ENCODE data around the gene GALNT17.

GALNT17 gene

GRCh38 chr7:71132127-71132376 lies at the start of gene GALNT17:
GALNT17 (plus strand) TSS chr7:71132144.
- no peak for DNase-seq

DNA sequence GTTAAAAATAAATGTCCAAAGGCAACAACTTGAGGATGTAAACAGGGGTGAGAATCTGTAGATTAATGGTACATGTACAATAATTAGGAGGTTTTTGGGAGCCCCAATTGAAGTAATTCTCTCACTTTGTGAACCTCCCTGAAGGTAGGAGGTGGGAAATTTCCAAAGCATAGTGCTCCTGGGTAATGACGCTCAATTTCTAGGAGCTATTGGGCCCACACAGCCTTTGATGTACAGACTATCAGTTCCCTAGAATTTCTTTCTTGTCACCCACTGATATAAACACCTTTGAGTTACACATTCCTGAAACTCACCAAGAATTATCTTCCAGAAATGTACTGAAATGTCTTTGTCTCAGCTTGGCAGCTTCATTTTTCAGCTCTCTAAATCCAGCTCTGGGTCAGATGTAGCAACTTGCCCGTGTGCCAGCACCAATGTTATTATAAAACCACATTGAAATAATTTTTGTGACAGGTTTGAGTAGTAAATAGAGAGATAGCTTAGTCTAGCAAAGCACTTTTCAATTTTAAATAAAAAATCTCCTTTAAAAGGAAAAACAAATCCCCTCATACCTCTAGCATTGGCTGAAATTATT lies 36.6 kb upstream of the GALNT17 start:
- no peak for DNase-seq

GRCh38 chr7:71096351-71096750 lies 35.6 kb upstream of the GALNT17 start:
- no peak for DNase-seq

DNA sequence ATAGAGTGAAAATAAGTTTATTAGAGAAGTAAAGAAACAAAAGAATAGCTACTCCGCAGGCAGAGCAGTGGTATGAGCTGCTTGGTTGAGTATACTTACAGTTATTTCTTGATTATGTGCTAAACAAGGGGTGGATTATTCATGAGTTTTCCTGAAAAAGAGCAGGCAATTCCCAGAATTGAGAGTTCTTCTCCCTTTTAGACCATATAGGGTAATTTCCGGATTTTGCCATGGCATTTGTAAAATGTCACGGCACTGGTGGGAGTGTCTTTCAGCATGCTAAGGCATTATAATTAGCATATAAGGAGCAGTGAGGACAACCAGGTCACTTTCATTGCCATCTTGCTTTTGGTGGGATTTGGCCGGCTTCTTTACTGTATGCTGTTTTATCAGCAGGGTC lies 25.7 kb upstream of the GALNT17 start:
- DNase-seq, result no peak

GRCh38 chr7:71112436-71112835 lies 19.5 kb upstream of the GALNT17 start:
- no peak for DNase-seq

GRCh38 chr7:71120096-71120495 lies 11.8 kb upstream of the GALNT17 start:
- DNase-seq, result no peak

DNA sequence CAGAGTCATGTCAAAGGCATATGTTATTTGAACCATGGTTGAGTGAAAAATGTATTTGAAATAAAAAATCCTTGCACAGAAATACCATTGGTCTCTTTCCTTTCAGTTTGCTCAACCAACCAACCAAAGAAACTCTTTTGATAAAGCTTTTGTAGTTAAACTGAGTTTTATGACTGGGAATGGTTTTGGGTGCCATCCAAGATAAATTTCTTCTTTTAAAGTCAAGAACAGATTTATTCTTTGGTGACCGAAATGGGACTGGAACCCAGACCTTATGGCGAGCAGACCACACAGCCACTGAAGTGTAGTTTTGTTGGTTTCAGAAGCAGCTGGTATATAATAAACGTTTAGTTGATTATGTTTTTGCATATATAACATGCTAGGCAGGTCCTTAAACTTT lies 2.8 kb upstream of the GALNT17 start:
- no peak for DNase-seq

- no peak for DNase-seq
These were observed 1.8 kb upstream of the GALNT17 start for GRCh38 chr7:71130031-71130679.

DNA sequence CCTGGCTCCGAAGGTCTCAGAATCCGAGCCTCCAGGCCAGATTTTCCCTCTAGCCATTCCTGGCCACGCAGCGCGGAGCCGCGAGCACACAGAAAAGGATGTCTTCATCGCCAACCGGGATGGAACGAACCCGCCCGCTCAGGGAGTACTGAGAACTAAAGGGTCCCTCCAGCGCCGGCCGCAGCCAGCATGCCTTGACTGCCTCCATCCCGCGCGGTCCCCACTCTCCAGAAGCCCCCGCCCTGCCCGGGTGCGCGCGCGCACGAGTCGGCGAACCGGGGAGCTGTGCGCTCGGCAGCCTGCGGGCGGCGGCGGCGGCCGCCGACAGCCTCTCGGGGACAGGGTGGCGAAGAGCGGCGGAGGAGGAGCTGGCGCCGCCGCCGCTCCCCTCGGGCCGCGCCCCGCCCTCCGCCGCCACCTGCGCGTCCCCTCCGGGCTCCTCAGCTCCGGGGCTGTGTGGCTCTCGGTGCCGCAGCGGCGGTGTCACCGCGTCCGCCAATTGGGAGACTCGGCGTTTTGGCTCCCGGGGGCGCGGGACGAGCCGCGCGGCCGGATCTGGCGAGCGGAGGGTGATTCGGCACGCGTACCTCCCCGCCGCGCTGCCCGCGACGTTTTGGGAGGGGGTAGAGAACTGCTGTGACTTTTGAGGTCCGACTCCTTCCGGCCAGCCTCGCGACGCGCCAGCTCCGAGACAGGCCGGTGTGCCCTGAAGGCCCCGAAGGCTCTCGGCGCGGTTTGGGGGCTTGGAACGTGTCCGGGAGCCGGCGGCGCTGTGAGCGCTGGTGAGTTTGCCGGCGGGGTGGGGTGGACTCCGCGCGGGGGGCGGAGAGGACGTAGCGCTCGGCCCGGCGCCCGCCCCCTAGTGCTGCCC lies 453 bp upstream of the GALNT17 start:
- DNase-seq, result no peak

DNA sequence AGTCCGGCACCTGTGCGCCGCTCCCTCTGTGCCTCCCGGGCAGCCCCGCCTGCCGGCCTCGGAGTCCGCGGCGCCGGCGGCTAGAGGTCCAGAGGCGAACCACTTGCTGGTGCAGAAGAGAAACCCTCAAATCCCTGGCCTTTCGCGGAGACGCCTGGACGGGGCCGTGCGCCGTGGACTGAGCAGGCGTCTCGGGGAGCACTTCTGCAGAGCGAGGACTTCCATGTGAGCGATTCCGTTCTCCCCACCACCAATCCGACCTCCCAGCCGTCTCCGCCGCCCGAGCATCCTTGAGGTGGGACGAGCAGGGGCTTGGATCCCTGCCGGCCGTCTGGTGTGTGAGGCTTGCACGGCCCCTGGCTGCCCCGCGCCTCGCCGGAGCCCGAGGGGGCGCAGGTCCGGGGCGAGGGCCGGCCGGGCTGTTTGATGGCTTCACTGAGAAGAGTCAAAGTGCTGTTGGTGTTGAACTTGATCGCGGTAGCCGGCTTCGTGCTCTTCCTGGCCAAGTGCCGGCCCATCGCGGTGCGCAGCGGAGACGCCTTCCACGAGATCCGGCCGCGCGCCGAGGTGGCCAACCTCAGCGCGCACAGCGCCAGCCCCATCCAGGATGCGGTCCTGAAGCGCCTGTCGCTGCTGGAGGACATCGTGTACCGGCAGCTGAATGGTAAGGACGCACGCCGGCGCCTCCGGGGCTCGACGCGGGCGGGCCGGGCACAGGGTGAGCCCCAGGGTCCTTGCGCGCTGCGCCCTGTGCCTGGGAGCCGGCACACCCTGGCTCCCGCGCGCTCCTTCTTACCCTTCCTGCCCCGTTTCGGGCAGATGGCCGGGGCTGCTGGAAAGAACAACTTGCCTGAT lies 660 bp downstream of the GALNT17 start:
- no peak for DNase-seq

DNA sequence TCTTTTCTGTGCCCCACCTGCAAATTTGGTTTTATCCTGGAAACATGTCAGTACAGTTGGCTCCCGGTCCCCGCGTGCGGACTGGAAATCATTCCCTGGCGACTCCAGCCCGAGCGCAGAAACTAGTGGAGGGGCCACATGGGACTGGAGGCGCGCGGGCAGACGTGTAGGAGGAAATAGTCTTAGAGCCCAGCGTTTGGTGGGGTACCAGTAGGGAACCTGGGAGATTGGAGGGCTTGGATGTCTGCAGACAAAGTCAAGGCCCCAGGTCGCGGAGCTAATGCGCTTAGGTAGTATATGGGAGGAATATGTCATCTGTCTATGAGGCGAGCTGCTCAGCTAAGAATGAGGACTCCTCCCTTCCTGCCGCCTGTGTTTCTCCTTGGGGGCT lies 1.3 kb downstream of the GALNT17 start:
- no peak for DNase-seq

GRCh38 chr7:71133856-71134255 lies 1.9 kb downstream of the GALNT17 start:
- no peak for DNase-seq

DNA sequence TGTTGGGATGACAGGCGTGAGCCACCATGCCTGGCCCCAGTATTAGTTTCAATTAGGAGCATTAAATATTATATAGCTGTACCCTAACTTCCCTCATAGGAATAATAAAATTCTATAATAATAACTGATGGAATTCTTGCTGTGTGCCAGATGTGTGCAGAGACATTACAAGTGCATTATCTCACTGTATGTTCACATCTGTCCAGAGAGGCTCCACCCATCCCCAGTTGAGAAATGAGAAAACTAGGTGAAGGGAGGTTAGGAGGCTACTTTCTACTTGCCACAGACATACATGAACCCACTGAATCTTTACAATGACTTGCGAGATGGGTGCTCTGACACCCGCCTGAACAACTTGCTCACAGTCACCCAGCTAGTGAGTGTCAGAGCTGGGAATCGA lies 3.2 kb downstream of the GALNT17 start:
- DNase-seq, result no peak

- DNase-seq, result no peak
These were observed 3.7 kb downstream of the GALNT17 start for GRCh38 chr7:71135663-71136062.

DNA sequence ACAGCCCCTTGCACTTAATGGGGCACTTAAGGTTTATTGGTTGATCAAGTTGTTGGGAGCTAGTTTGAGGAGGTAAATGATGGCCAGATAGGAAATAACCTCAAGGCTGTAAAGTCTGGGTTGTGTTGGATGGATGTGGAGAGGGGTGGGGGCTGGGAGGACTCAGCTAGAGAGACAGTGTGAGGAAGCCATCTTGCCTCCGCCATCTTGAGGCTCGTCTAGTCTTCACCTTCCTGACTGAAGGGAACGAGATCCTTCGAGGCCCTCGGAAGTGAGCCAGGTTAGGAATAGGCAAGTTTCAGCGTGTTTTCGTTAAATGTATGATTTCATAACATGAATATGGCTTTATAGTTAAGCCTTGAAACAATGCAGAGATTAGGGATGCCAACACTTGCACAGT lies 5.5 kb downstream of the GALNT17 start:
- DNase-seq, result no peak

DNA sequence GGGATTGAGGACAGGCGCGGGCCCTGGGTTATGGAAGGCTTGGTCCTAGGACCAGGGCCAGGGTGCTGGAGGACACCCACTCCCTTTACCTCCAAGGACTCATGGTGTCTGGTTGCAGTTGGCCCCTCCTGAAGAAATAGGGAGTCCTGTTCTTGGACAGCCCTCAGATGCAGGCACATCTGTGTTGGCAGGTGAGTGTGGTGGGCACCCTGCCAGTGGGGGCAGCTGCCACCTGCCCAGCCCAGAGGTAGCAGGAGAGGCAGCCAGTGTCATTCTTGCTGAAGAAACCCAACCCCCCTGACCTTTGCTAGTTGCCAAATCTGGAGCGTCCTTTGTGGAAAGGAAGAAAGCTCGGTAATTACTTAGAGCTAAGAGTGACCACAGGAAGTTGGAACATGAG lies 8.3 kb downstream of the GALNT17 start:
- DNase-seq, result no peak

DNA sequence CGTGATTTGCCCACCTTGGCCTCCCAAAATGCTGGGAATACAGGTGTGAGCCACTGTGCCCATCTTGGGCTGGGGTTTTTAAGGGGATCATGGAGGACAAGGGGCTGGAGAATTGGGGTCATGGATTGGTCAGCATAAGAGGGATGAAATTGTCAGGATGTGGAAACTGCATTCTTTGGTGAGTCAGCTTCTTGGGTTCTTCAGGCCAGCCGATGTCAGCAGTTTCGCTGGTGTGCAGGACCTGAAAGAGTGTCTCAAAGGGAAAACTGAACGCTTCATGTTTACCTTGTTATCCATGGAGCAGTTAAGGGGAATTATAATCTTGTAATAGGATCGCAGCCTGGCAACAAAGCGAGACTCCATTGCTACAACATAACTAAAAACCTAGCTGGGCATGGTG lies 13.0 kb downstream of the GALNT17 start:
- no peak for DNase-seq

GRCh38 chr7:71145906-71146901 lies 14.3 kb downstream of the GALNT17 start:
- no peak for DNase-seq

DNA sequence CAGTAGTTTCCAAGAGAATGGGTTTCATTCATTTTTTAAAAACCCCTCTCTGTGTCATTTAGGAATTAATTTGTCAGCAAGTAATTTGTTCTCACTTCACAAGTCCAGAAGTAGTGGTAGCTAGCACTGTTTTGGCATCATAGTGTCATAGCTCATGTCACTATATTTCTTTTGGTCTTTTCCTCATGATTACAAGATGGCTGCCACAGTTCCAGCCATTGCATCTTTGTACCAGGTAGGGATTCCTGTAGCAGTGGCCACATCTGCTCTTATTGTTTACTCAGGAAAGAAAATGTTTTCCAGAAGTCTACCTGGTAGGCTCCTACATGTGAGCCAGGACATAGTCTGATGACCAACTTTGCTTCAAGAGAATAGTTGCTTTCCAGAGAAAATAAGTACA lies 16.2 kb downstream of the GALNT17 start:
- DNase-seq, result no peak

GRCh38 chr7:71155236-71155635 lies 23.3 kb downstream of the GALNT17 start:
- no peak for DNase-seq

DNA sequence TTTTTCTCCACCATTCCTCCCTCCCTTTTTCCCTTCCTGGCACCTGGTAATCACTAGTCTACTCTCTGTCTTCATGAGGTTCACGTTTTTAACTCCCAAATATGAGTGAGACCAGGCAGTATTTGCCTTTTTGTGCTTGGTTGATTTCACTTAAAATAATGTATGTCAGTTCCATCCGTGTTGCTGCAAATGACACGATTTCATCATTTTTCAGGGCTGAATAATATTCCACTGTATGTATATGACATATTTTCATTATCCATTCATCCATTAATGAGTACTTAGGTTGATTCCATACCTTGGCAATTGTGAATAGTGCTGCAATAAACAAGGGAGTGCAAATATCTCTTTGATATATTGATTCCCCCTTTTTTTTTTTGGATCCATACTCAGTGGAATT lies 25.8 kb downstream of the GALNT17 start:
- DNase-seq, result no peak

GRCh38 chr7:71165708-71166107 lies 33.8 kb downstream of the GALNT17 start:
- no peak for DNase-seq

All from CD4-positive, alpha-beta T cell treated with Interleukin-17A for 1 hour (primary cell).